Measurements from ENCODE around the gene AXDND1.

The AXDND1 gene

DNA sequence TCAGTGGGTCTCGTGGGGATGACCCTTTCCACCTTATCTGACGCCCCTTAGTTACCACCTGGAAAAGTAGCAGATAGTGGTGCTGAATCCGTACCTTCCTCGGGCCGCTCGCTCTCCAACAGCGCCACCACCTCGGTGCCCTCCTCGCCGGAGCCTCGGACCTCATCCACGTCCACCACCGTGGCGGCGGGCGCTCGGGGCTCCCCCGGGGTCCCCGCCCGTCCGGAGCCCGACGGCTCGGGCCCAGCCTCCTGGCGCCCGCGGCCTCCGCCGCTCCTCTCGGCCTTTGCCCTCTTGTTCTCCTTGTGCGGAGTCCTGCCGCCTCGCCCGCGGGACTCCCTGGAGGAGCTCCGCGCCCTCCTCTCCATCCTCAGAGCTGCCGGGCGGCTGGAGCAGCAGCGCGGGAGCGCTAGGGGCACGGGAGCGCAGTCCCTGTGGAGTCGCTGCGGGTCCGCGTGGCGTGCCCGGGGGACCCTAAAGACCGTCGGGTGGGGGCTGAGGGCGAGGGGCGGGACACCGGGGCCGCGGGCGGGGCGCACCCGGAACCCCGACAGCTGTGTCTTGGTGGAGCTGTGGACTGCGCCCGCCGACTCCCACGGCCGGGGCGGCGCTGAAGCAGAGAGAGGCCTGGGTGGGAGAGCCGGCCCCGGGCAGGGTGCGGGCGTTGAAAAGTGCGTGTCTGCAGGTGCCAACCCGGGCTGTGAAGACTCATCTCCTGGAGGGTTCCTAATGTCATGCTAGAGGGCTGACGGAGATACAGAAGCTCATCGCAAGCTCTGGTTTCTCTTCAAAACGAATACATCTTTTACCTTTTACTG lies 209.9 kb downstream of the AXDND1 start, which contains the start of gene NPHS2:
Gene NPHS2 (minus strand): TSS at position 452 of the 818 bp plus-strand sequence. CDS start 84 bp downstream, at position 368.
- no peak for DNase-seq (ENCODE audit: low read depth, low spot score)
- H3K4me3 ChIP-seq (ENCODE audit: low read depth, low read length), result no peak within 1 kb of the TSS
- ChIA-PET CTCF (no interaction called here), POLR2A (no interaction called here)
- TF ChIP-seq, protein P1, sequence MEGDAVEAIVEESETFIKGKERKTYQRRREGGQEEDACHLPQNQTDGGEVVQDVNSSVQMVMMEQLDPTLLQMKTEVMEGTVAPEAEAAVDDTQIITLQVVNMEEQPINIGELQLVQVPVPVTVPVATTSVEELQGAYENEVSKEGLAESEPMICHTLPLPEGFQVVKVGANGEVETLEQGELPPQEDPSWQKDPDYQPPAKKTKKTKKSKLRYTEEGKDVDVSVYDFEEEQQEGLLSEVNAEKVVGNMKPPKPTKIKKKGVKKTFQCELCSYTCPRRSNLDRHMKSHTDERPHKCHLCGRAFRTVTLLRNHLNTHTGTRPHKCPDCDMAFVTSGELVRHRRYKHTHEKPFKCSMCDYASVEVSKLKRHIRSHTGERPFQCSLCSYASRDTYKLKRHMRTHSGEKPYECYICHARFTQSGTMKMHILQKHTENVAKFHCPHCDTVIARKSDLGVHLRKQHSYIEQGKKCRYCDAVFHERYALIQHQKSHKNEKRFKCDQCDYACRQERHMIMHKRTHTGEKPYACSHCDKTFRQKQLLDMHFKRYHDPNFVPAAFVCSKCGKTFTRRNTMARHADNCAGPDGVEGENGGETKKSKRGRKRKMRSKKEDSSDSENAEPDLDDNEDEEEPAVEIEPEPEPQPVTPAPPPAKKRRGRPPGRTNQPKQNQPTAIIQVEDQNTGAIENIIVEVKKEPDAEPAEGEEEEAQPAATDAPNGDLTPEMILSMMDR (IDR thresholded peaks at IDR 0.05; ENCODE audit: insufficient read depth, low read length, missing control alignments), result no peak

DNA sequence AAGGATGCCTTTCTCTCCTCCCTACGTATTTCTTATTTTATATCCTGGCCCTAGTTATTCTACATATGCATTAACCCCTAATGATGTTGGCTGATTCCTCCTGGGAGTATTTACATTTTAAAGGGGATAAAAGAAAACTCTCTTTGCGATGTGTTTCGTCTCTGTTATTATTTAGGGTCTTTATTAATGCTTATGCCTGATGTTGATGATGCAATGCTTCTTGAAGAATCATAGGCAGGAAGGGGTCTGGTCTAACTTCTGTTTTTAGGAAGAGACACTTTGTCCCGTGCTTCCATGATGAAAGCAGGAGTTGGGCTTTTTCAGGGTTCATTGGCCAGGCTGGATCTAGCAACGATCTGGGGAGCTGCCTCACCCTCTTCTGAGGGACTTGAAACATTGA lies 210.7 kb downstream of the AXDND1 start:
- TF ChIP-seq, protein P1 (IDR thresholded peaks at IDR 0.05; ENCODE audit: insufficient read depth, low read length, missing control alignments), result no peak
- ChIA-PET CTCF (no interaction called here), POLR2A (no interaction called here)
- no peak overlapping the region for H3K4me3 ChIP-seq (ENCODE audit: low read depth, low read length)
- DNase-seq (ENCODE audit: low read depth, low spot score), result no peak

DNA sequence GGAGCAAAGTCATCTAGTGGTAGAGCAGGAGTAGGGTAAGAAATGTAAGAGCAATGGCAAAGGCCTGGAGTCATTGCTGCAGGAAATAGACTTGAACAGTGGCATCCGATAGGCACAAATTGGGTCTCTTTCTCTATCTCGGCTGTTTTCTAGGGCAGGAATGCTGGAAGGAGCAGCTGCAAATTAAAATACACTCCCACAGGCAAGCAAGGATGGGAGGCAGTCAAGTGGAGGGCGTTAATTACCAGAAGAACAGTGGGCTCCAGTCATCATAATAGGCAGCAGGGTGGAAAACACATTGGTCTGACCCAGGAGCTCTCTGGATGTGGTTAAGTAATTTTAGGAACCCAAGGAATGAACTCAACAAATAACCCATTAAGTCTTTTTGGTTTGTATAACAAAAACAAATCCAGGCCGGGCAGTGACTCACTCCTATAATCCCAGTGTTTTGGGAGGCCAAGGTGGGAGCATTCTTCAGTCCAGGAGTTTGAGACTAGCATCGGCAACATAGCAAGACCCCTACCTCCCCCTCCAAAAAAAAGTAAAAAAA lies 218.1 kb downstream of the AXDND1 start:
- POLR2A ChIA-PET, result no interaction called here
- TF ChIP-seq, protein P1 (IDR thresholded peaks at IDR 0.05; ENCODE audit: insufficient read depth, low read length, missing control alignments), result no peak
- CTCF ChIA-PET, result no interaction called here
- H3K4me3 ChIP-seq (ENCODE audit: low read depth, low read length), result no peak overlapping the region
- no peak for DNase-seq (ENCODE audit: low read depth, low spot score)

DNA sequence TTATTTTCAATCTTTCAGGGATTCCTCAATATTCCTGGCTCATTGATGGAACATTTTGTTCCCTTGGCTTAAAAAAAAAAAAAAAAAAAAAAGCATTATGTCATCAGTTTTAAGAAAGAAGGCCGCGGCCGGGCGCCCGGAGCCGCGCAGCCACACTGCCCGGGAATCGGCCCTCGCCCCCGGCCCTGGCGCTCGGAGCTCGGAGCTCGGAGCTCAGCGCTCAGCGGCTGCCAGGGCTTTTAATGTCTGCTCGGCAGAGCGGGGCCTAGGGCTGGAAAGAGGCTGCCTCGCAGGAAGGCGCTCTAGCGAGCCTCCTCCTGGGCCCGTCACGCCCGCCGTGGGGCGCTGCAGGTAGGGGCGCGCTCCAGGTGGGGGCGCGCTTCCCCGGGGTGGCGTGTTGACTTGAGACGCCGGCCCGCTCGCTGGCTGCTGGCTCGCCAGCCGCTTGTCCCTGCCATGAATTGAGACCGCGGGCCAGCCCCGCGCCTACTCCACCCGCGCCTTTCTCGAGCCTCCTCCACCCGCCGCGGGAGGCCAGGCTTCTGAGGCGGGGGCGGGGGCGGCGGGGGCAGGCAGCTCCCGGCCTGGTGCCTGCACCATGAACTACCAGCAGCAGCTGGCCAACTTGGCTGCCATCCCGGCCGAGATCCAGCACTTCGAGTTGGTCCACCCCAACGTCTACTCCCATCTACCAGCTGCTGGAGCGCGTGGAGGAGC lies 220.5 kb downstream of the AXDND1 start:
- DNase-seq (ENCODE audit: low read depth, low spot score), result no peak
- TF ChIP-seq, protein P1 (IDR thresholded peaks at IDR 0.05; ENCODE audit: insufficient read depth, low read length, missing control alignments), result peak; percentile 42
- ChIA-PET CTCF (no interaction called here), POLR2A (no interaction called here)
- peak overlapping the region; percentile 30 for H3K4me3 ChIP-seq (ENCODE audit: low read depth, low read length)

DNA sequence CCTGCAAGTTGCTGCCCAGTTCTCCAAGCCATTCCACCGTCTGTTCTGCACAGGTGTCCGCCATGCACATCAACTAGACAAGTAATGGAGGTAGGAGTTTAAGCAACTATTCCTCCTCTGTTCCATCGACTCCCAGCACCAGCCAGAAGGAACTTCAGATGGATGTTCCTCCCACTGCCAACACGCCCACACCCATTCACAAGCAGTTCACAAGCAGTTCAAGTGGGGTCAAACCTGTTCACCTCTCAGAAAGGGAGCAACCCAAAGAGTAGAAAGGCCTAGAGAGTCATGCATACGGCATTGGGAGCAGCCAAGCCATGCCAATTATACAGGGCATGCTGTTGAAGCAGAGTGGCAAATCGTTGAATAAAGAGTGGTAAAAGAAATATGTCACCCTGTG lies 221.6 kb downstream of the AXDND1 start:
- TF ChIP-seq, protein P1 (IDR thresholded peaks at IDR 0.05; ENCODE audit: insufficient read depth, low read length, missing control alignments), result no peak
- CTCF ChIA-PET, result no interaction called here
- DNase-seq (ENCODE audit: low read depth, low spot score), result no peak
- no peak overlapping the region for H3K4me3 ChIP-seq (ENCODE audit: low read depth, low read length)
- POLR2A ChIA-PET, result no interaction called here

DNA sequence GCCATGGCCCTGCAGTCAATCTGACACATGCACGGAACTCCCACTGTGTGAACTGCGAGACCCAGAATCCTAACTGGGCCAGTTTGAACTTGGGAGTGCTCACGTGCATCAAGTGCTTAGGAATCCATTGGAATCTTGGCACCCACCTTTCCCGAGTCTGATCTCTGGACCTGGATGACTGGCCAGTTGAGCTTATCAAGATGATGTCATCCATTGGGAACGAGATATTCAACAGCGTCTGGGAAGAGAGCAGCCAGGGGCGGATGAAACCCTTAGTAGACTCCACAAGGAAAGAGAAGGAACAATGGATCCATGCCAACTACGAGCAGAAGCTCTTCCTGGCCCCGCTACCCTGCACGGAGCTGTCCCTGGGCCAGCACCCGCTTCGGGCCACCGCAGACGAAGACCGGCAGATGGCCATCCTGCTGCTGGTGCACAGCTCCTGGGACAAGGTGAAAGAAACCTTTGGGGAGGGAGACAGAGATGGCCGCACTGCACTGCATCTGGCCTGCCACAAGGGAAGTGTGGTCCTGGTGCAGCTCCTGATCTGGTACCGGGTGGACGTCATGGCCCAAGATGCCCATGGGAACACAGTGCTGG lies 222.8 kb downstream of the AXDND1 start:
- no peak overlapping the region for H3K4me3 ChIP-seq (ENCODE audit: low read depth, low read length)
- DNase-seq (ENCODE audit: low read depth, low spot score), result no peak
- TF ChIP-seq, protein P1 (IDR thresholded peaks at IDR 0.05; ENCODE audit: insufficient read depth, low read length, missing control alignments), result no peak
- CTCF ChIA-PET, result no interaction called here
- POLR2A ChIA-PET, result no interaction called here
